HG02981 (cell line): ENCODE data around the gene GOLGA1.
"Not testable (repeated sequence)": the region's sequence is repeated elsewhere in the genome, so short reads cannot be mapped to it uniquely, and the experiment has no call there.

Experiments used
- ATAC-seq: cut with Tn5 transposase; IDR thresholded peaks from one replicate; pipeline ENCODE4 v1.9.1; 2021; ENCODE audit warnings: mild to moderate bottlenecking, moderate library complexity; ENCODE audit not compliant: unreplicated experiment

GOLGA1 gene

DNA sequence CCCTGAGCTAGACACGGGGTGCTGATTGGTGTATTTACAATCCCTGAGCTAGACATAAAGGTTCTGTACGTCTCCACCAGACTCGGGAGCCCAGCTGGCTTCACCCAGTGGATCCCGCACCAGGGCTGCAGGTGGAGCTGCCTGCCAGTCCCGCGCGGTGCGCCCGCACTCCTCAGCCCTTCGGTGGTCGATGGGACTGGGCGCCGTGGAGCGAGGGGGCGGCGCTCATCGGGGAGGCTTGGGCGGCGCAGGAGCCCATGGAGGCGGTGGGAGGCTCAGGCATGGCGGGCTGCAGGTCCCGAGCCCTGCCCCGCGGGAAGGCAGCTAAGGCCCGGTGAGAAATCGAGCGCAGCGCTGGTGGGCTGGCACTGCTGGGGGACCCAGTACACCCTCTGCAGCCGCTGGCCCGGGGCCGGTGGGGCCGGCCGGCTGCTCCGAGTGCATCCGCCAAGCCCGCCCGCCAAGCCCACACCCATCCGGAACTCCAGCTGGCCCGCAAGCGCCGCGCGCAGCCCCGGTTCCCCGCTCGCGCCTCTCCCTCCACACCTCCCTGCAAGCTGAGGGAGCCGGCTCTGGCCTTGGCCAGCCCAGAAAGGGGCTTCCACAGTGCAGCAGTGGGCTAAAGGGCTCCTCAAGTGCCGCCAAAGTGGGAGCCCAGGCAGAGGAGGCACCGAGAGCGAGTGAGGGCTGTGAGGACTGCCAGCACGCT is 102.2 kb downstream of the GOLGA1 start:
- ATAC-seq, result not testable (repeated sequence)

DNA sequence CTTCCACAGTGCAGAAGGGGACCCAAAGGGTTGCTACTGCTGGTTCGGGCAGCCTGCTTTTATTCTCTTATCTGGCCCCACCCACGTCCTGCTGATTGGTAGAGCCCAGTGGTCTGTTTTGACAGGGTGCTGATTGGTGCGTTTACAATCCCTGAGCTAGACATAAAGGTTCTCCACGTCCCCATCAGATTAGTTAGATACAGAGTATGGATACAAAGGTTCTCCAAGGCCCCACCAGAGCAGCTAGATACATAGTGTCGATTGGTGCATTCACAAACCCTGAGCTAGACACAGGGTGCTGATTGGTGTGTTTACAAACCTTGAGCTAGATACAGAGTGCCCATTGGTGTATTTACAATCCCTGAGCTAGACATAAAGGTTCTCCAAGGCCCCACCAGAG is 102.8 kb downstream of the GOLGA1 start:
- not testable (repeated sequence) for ATAC-seq

- no peak for ATAC-seq
These were observed 105.8 kb downstream of the GOLGA1 start for GRCh38 chr9:124835026-124835557.

DNA sequence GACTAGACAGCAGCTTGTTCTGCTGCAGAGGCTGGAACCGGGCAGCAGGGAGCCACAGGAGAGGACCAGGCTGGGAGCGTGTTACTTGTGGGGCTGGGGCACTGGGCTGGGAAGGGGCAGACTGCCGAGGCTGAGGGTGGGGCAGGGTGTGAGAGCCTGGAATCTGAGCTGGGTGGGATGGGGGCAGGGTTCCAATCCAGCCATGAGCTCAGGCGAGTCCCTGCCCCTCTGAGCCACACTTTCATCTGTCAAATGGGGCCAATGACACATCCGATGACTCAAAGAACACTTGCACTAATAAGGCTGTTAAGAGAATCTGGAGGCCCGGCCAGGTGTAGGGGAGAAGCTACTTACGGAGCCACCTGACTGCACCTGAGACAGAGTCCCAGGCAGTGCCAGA is 106.3 kb downstream of the GOLGA1 start:
- no peak for ATAC-seq

DNA sequence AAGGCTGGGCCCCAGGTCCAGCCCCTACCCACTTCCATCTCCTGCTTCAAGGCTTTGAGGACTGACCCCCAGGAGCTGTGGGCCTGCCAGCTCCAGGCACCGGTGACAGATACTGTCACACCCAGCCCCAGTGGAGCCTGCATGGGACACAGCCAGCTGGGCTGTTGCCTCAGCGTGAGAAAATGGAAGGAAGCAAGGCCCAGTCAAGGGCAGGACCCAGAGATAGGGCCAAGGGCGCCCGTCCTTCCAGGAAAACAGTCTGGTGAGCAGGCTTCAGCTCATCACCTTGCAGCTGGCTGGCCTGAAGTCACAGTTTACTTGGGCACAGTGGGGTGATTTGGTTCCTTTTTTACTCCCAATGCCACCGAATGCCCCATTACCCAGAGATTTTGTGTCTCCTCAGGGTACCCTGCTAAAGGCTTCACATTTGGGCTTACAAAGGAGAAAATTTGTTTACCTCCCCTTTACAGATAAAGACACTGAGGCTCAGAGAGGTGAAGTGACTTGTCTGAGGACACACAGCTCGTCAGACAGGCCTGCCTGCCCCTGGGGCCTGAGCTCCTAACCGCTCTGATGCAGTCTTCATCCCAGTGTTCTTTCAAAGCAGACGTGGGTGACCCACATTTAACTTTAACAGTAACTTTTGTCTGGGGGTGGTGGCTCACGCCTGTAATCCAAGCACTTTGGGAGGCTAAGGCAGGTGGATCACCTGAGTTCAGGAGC is 109.1 kb downstream of the GOLGA1 start:
- no peak for ATAC-seq

GRCh38 chr9:124830593-124830992 is 110.3 kb downstream of the GOLGA1 start:
- ATAC-seq, result no peak

DNA sequence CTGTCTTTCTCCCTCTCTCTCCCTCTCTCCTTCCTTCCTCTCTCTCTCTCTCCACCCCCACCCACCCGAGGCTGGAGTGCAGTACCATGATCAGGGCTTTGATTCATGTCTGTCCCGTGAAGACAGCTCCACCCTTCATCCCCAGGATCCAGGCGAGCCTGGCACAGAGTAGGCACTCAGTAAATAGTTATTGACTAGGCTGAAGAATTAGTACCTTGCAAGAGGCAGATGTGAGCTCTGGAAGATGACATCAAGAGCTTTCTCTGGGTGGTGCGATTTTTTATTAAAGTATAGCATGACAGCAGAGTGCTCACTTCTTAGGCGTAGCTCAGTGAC is 111.6 kb downstream of the GOLGA1 start:
- no peak for ATAC-seq

DNA sequence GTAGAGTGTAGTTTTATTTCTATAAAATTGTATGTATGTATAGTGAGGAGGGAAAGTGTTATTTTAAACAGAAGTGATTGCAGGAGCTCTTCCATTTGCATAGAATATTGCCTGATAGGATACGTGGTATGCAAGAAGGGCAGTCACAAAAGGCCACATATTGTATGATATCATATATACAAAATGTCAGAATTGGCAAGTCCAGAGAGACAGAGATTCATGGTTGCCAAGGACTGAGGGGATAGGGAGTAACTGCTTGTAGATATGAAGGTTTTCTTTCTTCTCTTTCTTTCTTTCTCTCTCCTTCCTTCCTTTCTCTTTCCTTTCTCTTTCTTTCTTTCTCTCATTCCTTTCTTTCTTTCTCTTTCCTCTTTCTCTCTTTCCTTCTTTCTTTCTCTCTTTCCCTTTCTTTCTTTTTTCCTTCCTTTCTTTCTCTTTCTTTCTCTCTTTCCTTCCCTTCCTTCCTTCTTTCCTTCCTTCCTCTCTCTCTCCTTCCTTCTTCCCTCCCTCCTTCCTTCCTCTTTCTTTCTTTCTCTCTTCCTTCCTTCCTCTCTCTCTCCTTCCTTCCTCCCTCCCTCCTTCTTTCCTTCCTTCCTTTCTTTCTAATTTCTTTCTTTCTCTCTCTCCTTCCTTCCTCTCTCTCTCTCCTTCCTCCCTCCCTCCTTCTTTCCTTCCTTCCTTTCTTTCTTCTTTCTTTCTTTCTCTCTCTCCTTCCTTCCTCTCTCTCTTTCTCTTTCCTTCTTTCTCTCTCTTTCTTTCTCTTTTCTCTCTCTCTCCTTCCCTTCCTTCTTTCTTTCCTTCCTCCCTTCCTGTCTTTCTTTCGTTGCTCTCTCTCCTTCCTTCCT is 112.2 kb downstream of the GOLGA1 start:
- no peak for ATAC-seq
